ENCODE results near the gene ANP32A. TPM values are rescaled to one million over a fixed set of nuclear protein-coding genes. Genes with fewer than 3 reads are reported as not detected.

The ANP32A gene
- total RNA-seq, 1 donor from 2014 or later, result 65.2 TPM

- peak overlapping the region in 1 of 3 donors; percentile 72 for H3K9ac ChIP-seq (ENCODE audit: low read depth in 1 of 3, low read length in 3 of 3)
- peak overlapping the region; percentile 63 for H3K27ac ChIP-seq (ENCODE audit: low read depth, low read length)
- peaks cover 87 to 93% (median 90%) of the 10 kb centered on the region in 3 donors for H3K4me1 ChIP-seq (ENCODE audit: control insufficient read depth in 3 of 3, insufficient read depth in 3 of 3, low read length in 3 of 3)
- no peaks in the 10 kb centered on the region for H3K9me3 ChIP-seq (ENCODE audit: control insufficient read depth in 3 of 3, low read length in 3 of 3)
- no peaks in the 10 kb centered on the region for H3K36me3 ChIP-seq (ENCODE audit: control insufficient read depth in 3 of 3, insufficient read depth in 3 of 3, low read length in 3 of 3)
- H3K27me3 ChIP-seq (ENCODE audit: control insufficient read depth in 3 of 3, insufficient read depth in 3 of 3, low read length in 3 of 3), result no peaks in the 10 kb centered on the region
- peak overlapping the region in 2 of 3 donors; percentile 0 to 8 for H3K4me3 ChIP-seq (ENCODE audit: low read length in 3 of 3)
Measured at GRCh38 chr15:68794307-68794706, 26.4 kb downstream of the ANP32A start.

- Histone ChIP-seq H3K27ac (ENCODE audit: low read depth, low read length) (peak overlapping the region; percentile 63), H3K27me3 (ENCODE audit: control insufficient read depth in 3 of 3, insufficient read depth in 3 of 3, low read length in 3 of 3) (no peaks in the 10 kb centered on the region), H3K36me3 (ENCODE audit: control insufficient read depth in 3 of 3, insufficient read depth in 3 of 3, low read length in 3 of 3) (no peaks in the 10 kb centered on the region), H3K4me3 (ENCODE audit: low read length in 3 of 3) (peak overlapping the region in 2 of 3 donors; percentile 6 to 56), H3K4me1 (ENCODE audit: control insufficient read depth in 3 of 3, insufficient read depth in 3 of 3, low read length in 3 of 3) (peaks cover 91 to 95% (median 93%) of the 10 kb centered on the region in 3 donors), H3K9me3 (ENCODE audit: control insufficient read depth in 3 of 3, low read length in 3 of 3) (no peaks in the 10 kb centered on the region), H3K9ac (ENCODE audit: low read depth in 1 of 3, low read length in 3 of 3) (peak overlapping the region in 1 of 3 donors; percentile 72)
Measured at GRCh38 chr15:68793776-68794175, 26.9 kb downstream of the ANP32A start.

GRCh38 chr15:68792901-68793766 is 27.6 kb downstream of the ANP32A start:
- H3K4me1 ChIP-seq (ENCODE audit: control insufficient read depth in 3 of 3, insufficient read depth in 3 of 3, low read length in 3 of 3), result peaks cover 87 to 93% (median 91%) of the 10 kb centered on the region in 3 donors
- no peaks in the 10 kb centered on the region for H3K9me3 ChIP-seq (ENCODE audit: control insufficient read depth in 3 of 3, low read length in 3 of 3)
- H3K9ac ChIP-seq (ENCODE audit: low read depth in 1 of 3, low read length in 3 of 3), result peak overlapping the region in 1 of 3 donors; percentile 72
- H3K27me3 ChIP-seq (ENCODE audit: control insufficient read depth in 3 of 3, insufficient read depth in 3 of 3, low read length in 3 of 3), result no peaks in the 10 kb centered on the region
- H3K4me3 ChIP-seq (ENCODE audit: low read length in 3 of 3), result peak overlapping the region in 2 of 3 donors; percentile 6 to 56
- no peaks in the 10 kb centered on the region for H3K36me3 ChIP-seq (ENCODE audit: control insufficient read depth in 3 of 3, insufficient read depth in 3 of 3, low read length in 3 of 3)
- H3K27ac ChIP-seq (ENCODE audit: low read depth, low read length), result peak overlapping the region; percentile 63

- H3K27me3 ChIP-seq (ENCODE audit: control insufficient read depth in 3 of 3, insufficient read depth in 3 of 3, low read length in 3 of 3), result no peaks in the 10 kb centered on the region
- no peak overlapping the region for H3K4me3 ChIP-seq (ENCODE audit: low read length in 3 of 3)
- H3K4me1 ChIP-seq (ENCODE audit: control insufficient read depth in 3 of 3, insufficient read depth in 3 of 3, low read length in 3 of 3), result peaks cover 75 to 85% (median 80%) of the 10 kb centered on the region in 3 donors
Measured at GRCh38 chr15:68791431-68792283, 29.0 kb downstream of the ANP32A start.

GRCh38 chr15:68790910-68791309 is 29.8 kb downstream of the ANP32A start:
- H3K9me3 ChIP-seq (ENCODE audit: control insufficient read depth in 3 of 3, low read length in 3 of 3), result no peaks in the 10 kb centered on the region
- H3K4me1 ChIP-seq (ENCODE audit: control insufficient read depth in 3 of 3, insufficient read depth in 3 of 3, low read length in 3 of 3), result peaks cover 68 to 77% (median 73%) of the 10 kb centered on the region in 3 donors
- H3K27ac ChIP-seq (ENCODE audit: low read depth, low read length), result no peak overlapping the region
- peaks cover 3 to 7% (median 6%) of the 10 kb centered on the region in 3 donors for H3K36me3 ChIP-seq (ENCODE audit: control insufficient read depth in 3 of 3, insufficient read depth in 3 of 3, low read length in 3 of 3)
- no peaks in the 10 kb centered on the region for H3K27me3 ChIP-seq (ENCODE audit: control insufficient read depth in 3 of 3, insufficient read depth in 3 of 3, low read length in 3 of 3)
- no peak overlapping the region for H3K4me3 ChIP-seq (ENCODE audit: low read length in 3 of 3)
- no peak overlapping the region for H3K9ac ChIP-seq (ENCODE audit: low read depth in 1 of 3, low read length in 3 of 3)

More at GRCh38 chr15:68791431-68792283, 29.0 kb downstream of the ANP32A start:
- H3K27ac ChIP-seq (ENCODE audit: low read depth, low read length), result no peak overlapping the region
- H3K9ac ChIP-seq (ENCODE audit: low read depth in 1 of 3, low read length in 3 of 3), result no peak overlapping the region
- H3K9me3 ChIP-seq (ENCODE audit: control insufficient read depth in 3 of 3, low read length in 3 of 3), result no peaks in the 10 kb centered on the region
- peaks cover 0 to 6% (median 6%) of the 10 kb centered on the region in 3 donors for H3K36me3 ChIP-seq (ENCODE audit: control insufficient read depth in 3 of 3, insufficient read depth in 3 of 3, low read length in 3 of 3)

- Histone ChIP-seq H3K36me3 (ENCODE audit: control insufficient read depth in 3 of 3, insufficient read depth in 3 of 3, low read length in 3 of 3) (peaks cover 9 to 12% (median 11%) of the 10 kb centered on the region in 3 donors), H3K9me3 (ENCODE audit: control insufficient read depth in 3 of 3, low read length in 3 of 3) (no peaks in the 10 kb centered on the region), H3K4me1 (ENCODE audit: control insufficient read depth in 3 of 3, insufficient read depth in 3 of 3, low read length in 3 of 3) (peaks cover 61 to 70% (median 66%) of the 10 kb centered on the region in 3 donors), H3K27ac (ENCODE audit: low read depth, low read length) (peak overlapping the region; percentile 52), H3K27me3 (ENCODE audit: control insufficient read depth in 3 of 3, insufficient read depth in 3 of 3, low read length in 3 of 3) (no peaks in the 10 kb centered on the region), H3K4me3 (ENCODE audit: low read length in 3 of 3) (no peak overlapping the region), H3K9ac (ENCODE audit: low read depth in 1 of 3, low read length in 3 of 3) (peak overlapping the region in 1 of 3 donors; percentile 55)
Measured at GRCh38 chr15:68790242-68790575, 30.5 kb downstream of the ANP32A start.

GRCh38 chr15:68789534-68790241 is 31.0 kb downstream of the ANP32A start:
- H3K4me1 ChIP-seq (ENCODE audit: control insufficient read depth in 3 of 3, insufficient read depth in 3 of 3, low read length in 3 of 3), result peaks cover 56 to 65% (median 61%) of the 10 kb centered on the region in 3 donors

GRCh38 chr15:68789091-68789490 is 31.6 kb downstream of the ANP32A start:
- Histone ChIP-seq H3K9me3 (ENCODE audit: control insufficient read depth in 3 of 3, low read length in 3 of 3) (no peaks in the 10 kb centered on the region), H3K36me3 (ENCODE audit: control insufficient read depth in 3 of 3, insufficient read depth in 3 of 3, low read length in 3 of 3) (peaks cover 16 to 23% (median 21%) of the 10 kb centered on the region in 3 donors), H3K27ac (ENCODE audit: low read depth, low read length) (peak overlapping the region; percentile 52), H3K9ac (ENCODE audit: low read depth in 1 of 3, low read length in 3 of 3) (peak overlapping the region in 1 of 3 donors; percentile 40), H3K27me3 (ENCODE audit: control insufficient read depth in 3 of 3, insufficient read depth in 3 of 3, low read length in 3 of 3) (no peaks in the 10 kb centered on the region), H3K4me3 (ENCODE audit: low read length in 3 of 3) (peak overlapping the region in 1 of 3 donors; percentile 6), H3K4me1 (ENCODE audit: control insufficient read depth in 3 of 3, insufficient read depth in 3 of 3, low read length in 3 of 3) (peaks cover 50 to 59% (median 55%) of the 10 kb centered on the region in 3 donors)

More at GRCh38 chr15:68789534-68790241, 31.0 kb downstream of the ANP32A start:
- no peaks in the 10 kb centered on the region for H3K9me3 ChIP-seq (ENCODE audit: control insufficient read depth in 3 of 3, low read length in 3 of 3)
- H3K36me3 ChIP-seq (ENCODE audit: control insufficient read depth in 3 of 3, insufficient read depth in 3 of 3, low read length in 3 of 3), result peaks cover 10 to 17% (median 15%) of the 10 kb centered on the region in 3 donors
- H3K27me3 ChIP-seq (ENCODE audit: control insufficient read depth in 3 of 3, insufficient read depth in 3 of 3, low read length in 3 of 3), result no peaks in the 10 kb centered on the region
- H3K9ac ChIP-seq (ENCODE audit: low read depth in 1 of 3, low read length in 3 of 3), result peak overlapping the region in 1 of 3 donors; percentile 55
- peak overlapping the region; percentile 52 for H3K27ac ChIP-seq (ENCODE audit: low read depth, low read length)
- H3K4me3 ChIP-seq (ENCODE audit: low read length in 3 of 3), result peak overlapping the region in 1 of 3 donors; percentile 6

GRCh38 chr15:68788264-68788624 is 32.5 kb downstream of the ANP32A start:
- H3K36me3 ChIP-seq (ENCODE audit: control insufficient read depth in 3 of 3, insufficient read depth in 3 of 3, low read length in 3 of 3), result peaks cover 22 to 29% (median 22%) of the 10 kb centered on the region in 3 donors
- peaks cover 42 to 50% (median 46%) of the 10 kb centered on the region in 3 donors for H3K4me1 ChIP-seq (ENCODE audit: control insufficient read depth in 3 of 3, insufficient read depth in 3 of 3, low read length in 3 of 3)
- no peak overlapping the region for H3K4me3 ChIP-seq (ENCODE audit: low read length in 3 of 3)
- H3K27ac ChIP-seq (ENCODE audit: low read depth, low read length), result no peak overlapping the region
- peak overlapping the region in 1 of 3 donors; percentile 8 for H3K9ac ChIP-seq (ENCODE audit: low read depth in 1 of 3, low read length in 3 of 3)
- H3K27me3 ChIP-seq (ENCODE audit: control insufficient read depth in 3 of 3, insufficient read depth in 3 of 3, low read length in 3 of 3), result no peaks in the 10 kb centered on the region
- H3K9me3 ChIP-seq (ENCODE audit: control insufficient read depth in 3 of 3, low read length in 3 of 3), result no peaks in the 10 kb centered on the region

Data from skeletal muscle tissue (tissue), 4 donors.